K562 (cell line): Measurements from ENCODE around the gene PRICKLE4. TPM values are rescaled to one million over a fixed set of nuclear protein-coding genes. Genes with fewer than 3 reads are reported as not detected.

ENCODE experiments used
- ARID4B ChIP-seq: sonication (generic); formaldehyde crosslinking; IDR thresholded peaks from 2 replicates; pipeline ENCODE4 v1.8.0; 2022; ENCODE audit warnings: mild to moderate bottlenecking, missing genetic modification reagents
- BMI1 ChIP-seq: fragments of 150-350 bp; IDR thresholded peaks from 2 replicates; pipeline ENCODE4 v1.6.1; 2014; ENCODE audit warnings: low read length
- E2F6 ChIP-seq, 2 experiments: IDR thresholded peaks; 2 replicates each; pipeline ENCODE4 v1.6.1; 2011; ENCODE audit warnings: borderline replicate concordance in 1 of 2, control low read depth in 1 of 2, low read depth in 1 of 2, low read length in 1 of 2, mild to moderate bottlenecking in 1 of 2, mixed read lengths in 1 of 2, moderate library complexity in 1 of 2; ENCODE audit not compliant: insufficient read depth in 1 of 2, insufficient read length in 1 of 2, poor library complexity in 1 of 2, severe bottlenecking in 1 of 2; ENCODE audit errors: extremely low read depth in 1 of 2
- ELF4 ChIP-seq: fragments of 450-650 bp; formaldehyde crosslinking; IDR thresholded peaks from 2 replicates; pipeline ENCODE4 v1.4.0; 2022; ENCODE audit warnings: missing genetic modification characterization
- EP300 ChIP-seq: IDR thresholded peaks from 2 replicates; pipeline ENCODE4 v1.6.1; 2012; ENCODE audit warnings: low read length, improper control_type of control experiment
- GABPB2 ChIP-seq: fragments of 250-450 bp; sonication (Bioruptor Pico); conservative IDR thresholded peaks from 2 replicates; pipeline ENCODE4 v1.5.1; 2021; ENCODE audit warnings: mild to moderate bottlenecking
- NR4A1 ChIP-seq, 2 experiments: fragments of 250-450 bp in 1 of 2; fragments of 450-650 bp in 1 of 2; sonication (Bioruptor Pico) in 1 of 2; IDR thresholded peaks; 2 replicates each; pipeline versions ENCODE4 v1.4.0 to v1.6.1; 2016 to 2020; ENCODE audit warnings: mild to moderate bottlenecking in 2 of 2, missing compliant biosample characterization in 1 of 2, missing genetic modification characterization in 1 of 2, moderate library complexity in 1 of 2
- POU5F1 ChIP-seq: fragments of 150-350 bp; IDR thresholded peaks from 2 replicates; pipeline ENCODE4 v1.6.1; 2014; ENCODE audit warnings: borderline replicate concordance, low read length, low read depth, mild to moderate bottlenecking; ENCODE audit not compliant: partially characterized antibody
- RHOXF2B ChIP-seq: fragments of 250-450 bp; sonication (Bioruptor Pico); conservative IDR thresholded peaks from 2 replicates; pipeline ENCODE4 v1.5.1; 2021
- SP2 ChIP-seq: IDR thresholded peaks from 2 replicates; pipeline ENCODE4 v1.6.1; 2011; ENCODE audit warnings: mild to moderate bottlenecking, low read depth, low read length, moderate library complexity; ENCODE audit not compliant: poor library complexity, severe bottlenecking; ENCODE audit errors: extremely low read depth
- UBTF ChIP-seq, 2 experiments: IDR thresholded peaks; 2 replicates each; pipeline ENCODE4 v1.6.1; 2012; ENCODE audit warnings: improper control_type of control experiment in 2 of 2, low read depth in 2 of 2, low read length in 2 of 2, borderline replicate concordance in 1 of 2
- ZNF232 ChIP-seq: sonication (generic); formaldehyde crosslinking; IDR thresholded peaks from 2 replicates; pipeline ENCODE4 v1.8.0; 2022; ENCODE audit warnings: mild to moderate bottlenecking, missing genetic modification reagents
- ZNF316 ChIP-seq: fragments of 450-650 bp; IDR thresholded peaks from 2 replicates; pipeline ENCODE4 v1.6.1; 2016
- ZNF444 ChIP-seq: fragments of 250-450 bp; sonication (Bioruptor Pico); IDR thresholded peaks from 2 replicates; pipeline ENCODE4 v1.4.0; 2020; ENCODE audit warnings: mild to moderate bottlenecking, moderate library complexity
- ZNF668 ChIP-seq: fragments of 250-450 bp; sonication (Bioruptor Pico); IDR thresholded peaks from 2 replicates; pipeline ENCODE4 v1.8.0; 2022; ENCODE audit warnings: mild to moderate bottlenecking, inconsistent platforms
- ZNF740 ChIP-seq, 3 experiments: fragments of 200-800 bp in 1 of 3; sonication (Bioruptor generic) in 1 of 3; sonication (generic) in 1 of 3; formaldehyde crosslinking in 1 of 3; IDR thresholded peaks; 2 replicates each; pipeline versions ENCODE4 v1.6.1 to v1.8.0; 2016 to 2022; ENCODE audit warnings: mild to moderate bottlenecking in 2 of 3, missing compliant biosample characterization in 2 of 3, missing genetic modification characterization in 2 of 3, missing genetic modification reagents in 1 of 3
- polyA plus RNA-seq, 8 experiments: library from polyadenylated mRNA; depleted of rRNA in 4 of 8; stranded (reverse) in 5 of 8; unstranded in 3 of 8; fragments of >200 nt; fragmentation: Nextera tagmentation in 2 of 8; fragmentation: Illumina TruSeq in 1 of 8; extraction: Ambion mirVana in 2 of 8; extraction: Trizol in 1 of 8; gene quantifications; 2 replicates each; pipeline versions ENCODE4 v1.2.1 to v1.2.3, GENCODE V29; 2011 to 2014; ENCODE audit warnings: inconsistent platforms in 1 of 8, missing spikeins in 1 of 8
- total RNA-seq, 7 experiments: library from RNA; depleted of rRNA in 6 of 7; stranded (reverse); fragments of >200 nt in 6 of 7; fragmentation: Illumina TruSeq in 2 of 7; extraction: Trizol in 2 of 7; gene quantifications; 2 replicates each; pipeline versions ENCODE4 v1.2.1 to v1.2.3, GENCODE V29; 2011 to 2021; ENCODE audit warnings: low replicate concordance in 1 of 7

The PRICKLE4 gene
- total and polyA plus RNA-seq, 9 of the 15 experiments (the other 6 are each of a cell fraction or from before 2014, with no cell fraction given) = 0.20 to 0.32 (median 0.27) TPM; not detected in 6

- 0 out of 2 replicates have a peak, but pooled peaks have one; percentile 66 for TF ChIP-seq NR4A1 (CRISPR knock-in tag; IDR thresholded peaks at IDR 0.05)
- no peak for TF ChIP-seq NR4A1 (tag; IDR thresholded peaks at IDR 0.05)
- TF ChIP-seq RHOXF2B (CRISPR knock-in tag) = no peak
- no peak for TF ChIP-seq ZNF668
- TF ChIP-seq ZNF740 (CRISPR knock-in tag; IDR thresholded peaks at IDR 0.05) = peak; percentile 69
- peak in 1 of 2 experiments; percentile 57; a peak in 1 of 4 replicates for TF ChIP-seq ZNF740 (tag; IDR thresholded peaks at IDR 0.05)
- TF ChIP-seq ELF4 (CRISPR knock-in tag) = no peak
- TF ChIP-seq GABPB2 (CRISPR knock-in tag) = no peak
- TF ChIP-seq ZNF232 (CRISPR knock-in tag) = no peak
- TF ChIP-seq SP2 = no peak
- TF ChIP-seq BMI1 = no peak
- peak; percentile 68 to 80; a peak in 2 of 4 replicates for TF ChIP-seq UBTF (IDR thresholded peaks at IDR 0.05; ENCODE audit: borderline replicate concordance in 1 of 2, low read depth in 2 of 2, low read length in 2 of 2)
- peak; percentile 9 to 86 for TF ChIP-seq E2F6 (IDR thresholded peaks at IDR 0.05; ENCODE audit: borderline replicate concordance in 1 of 2, extremely low read depth in 1 of 2, insufficient read depth in 1 of 2, insufficient read length in 1 of 2, low read depth in 1 of 2, low read length in 1 of 2, poor library complexity in 1 of 2, severe bottlenecking in 1 of 2)
- no peak for TF ChIP-seq EP300
- no peak for TF ChIP-seq POU5F1
- TF ChIP-seq ARID4B = peak; percentile 21; the same call in 1 of the 2 replicates
- peak; percentile 47 for TF ChIP-seq ZNF316
- no peak for TF ChIP-seq ZNF444
These were observed 6.1 kb downstream of the PRICKLE4 start (continued) for GRCh38 chr6:41786451-41787218.
